HUES48 (cell line): ENCODE data around the gene OR13J1.

Experiments
- H3K27ac ChIP-seq: one replicate; pipeline ENCODE4 v1.7.0; 2013; ENCODE audit warnings: low read depth, low read length, inconsistent platforms
- H3K27me3 ChIP-seq: 2 replicates; pipeline ENCODE4 v1.6.1; 2013; ENCODE audit warnings: mild to moderate bottlenecking, low read length; ENCODE audit not compliant: control insufficient read depth, insufficient read depth
- H3K36me3 ChIP-seq: 2 replicates; pipeline ENCODE4 v1.6.1; 2013; ENCODE audit warnings: low read length; ENCODE audit not compliant: control insufficient read depth, insufficient read depth
- H3K4me1 ChIP-seq: 2 replicates; pipeline ENCODE4 v1.6.1; 2013; ENCODE audit warnings: mild to moderate bottlenecking, low read length; ENCODE audit not compliant: control insufficient read depth, insufficient read depth
- H3K4me3 ChIP-seq: 2 replicates; pipeline ENCODE4 v1.5.1; 2013; ENCODE audit warnings: mild to moderate bottlenecking, low read depth, low read length
- H3K9ac ChIP-seq: 2 replicates; pipeline ENCODE4 v1.6.1; 2013; ENCODE audit warnings: mild to moderate bottlenecking, low read depth, low read length, moderate library complexity
- H3K9me3 ChIP-seq: 2 replicates; pipeline ENCODE4 v1.6.1; 2013; ENCODE audit warnings: low read length; ENCODE audit not compliant: control insufficient read depth, insufficient read depth

Gene OR13J1

GRCh38 chr9:35869621-35870216 is 482 bp downstream of the OR13J1 start:
- no peaks in the 10 kb centered on the region for H3K9me3 ChIP-seq
- H3K4me3 ChIP-seq = no peak overlapping the region
- H3K4me1 ChIP-seq = peaks cover 11% of the 10 kb centered on the region
- H3K9ac ChIP-seq = no peak overlapping the region
- no peak overlapping the region for H3K27ac ChIP-seq
- H3K27me3 ChIP-seq = no peaks in the 10 kb centered on the region
- H3K36me3 ChIP-seq = no peaks in the 10 kb centered on the region

- Histone ChIP-seq H3K9ac (no peak overlapping the region), H3K4me1 (peaks cover 11% of the 10 kb centered on the region), H3K4me3 (no peak overlapping the region), H3K27ac (no peak overlapping the region), H3K36me3 (no peaks in the 10 kb centered on the region), H3K27me3 (no peaks in the 10 kb centered on the region), H3K9me3 (no peaks in the 10 kb centered on the region)
Measured at GRCh38 chr9:35868933-35869332, 1.3 kb downstream of the OR13J1 start.

- no peak overlapping the region for H3K9ac ChIP-seq
- H3K27me3 ChIP-seq = no peaks in the 10 kb centered on the region
- H3K36me3 ChIP-seq = no peaks in the 10 kb centered on the region
- H3K4me1 ChIP-seq = peaks cover 11% of the 10 kb centered on the region
- H3K27ac ChIP-seq = no peak overlapping the region
- no peak overlapping the region for H3K4me3 ChIP-seq
- no peaks in the 10 kb centered on the region for H3K9me3 ChIP-seq
Measured at GRCh38 chr9:35867538-35867937, 2.7 kb downstream of the OR13J1 start.

GRCh38 chr9:35864695-35865255 is 5.4 kb downstream of the OR13J1 start:
- Histone ChIP-seq H3K4me3 (no peak overlapping the region), H3K27me3 (no peaks in the 10 kb centered on the region), H3K4me1 (peaks cover 11% of the 10 kb centered on the region), H3K9me3 (no peaks in the 10 kb centered on the region), H3K27ac (no peak overlapping the region), H3K9ac (no peak overlapping the region), H3K36me3 (no peaks in the 10 kb centered on the region)

- Histone ChIP-seq H3K4me1 (peaks cover 3% of the 10 kb centered on the region), H3K4me3 (no peak overlapping the region), H3K27me3 (no peaks in the 10 kb centered on the region), H3K9me3 (no peaks in the 10 kb centered on the region), H3K9ac (no peak overlapping the region), H3K36me3 (no peaks in the 10 kb centered on the region), H3K27ac (no peak overlapping the region)
Measured at GRCh38 chr9:35863583-35863982, 6.6 kb downstream of the OR13J1 start.

GRCh38 chr9:35862328-35862727 is 7.9 kb downstream of the OR13J1 start:
- H3K9ac ChIP-seq = no peak overlapping the region
- H3K27me3 ChIP-seq = no peaks in the 10 kb centered on the region
- H3K36me3 ChIP-seq = no peaks in the 10 kb centered on the region
- no peak overlapping the region for H3K4me3 ChIP-seq
- no peak overlapping the region for H3K27ac ChIP-seq
- no peaks in the 10 kb centered on the region for H3K9me3 ChIP-seq
- H3K4me1 ChIP-seq = no peaks in the 10 kb centered on the region

GRCh38 chr9:35861161-35861897 is 8.9 kb downstream of the OR13J1 start:
- no peaks in the 10 kb centered on the region for H3K4me1 ChIP-seq
- no peaks in the 10 kb centered on the region for H3K36me3 ChIP-seq
- H3K9ac ChIP-seq = no peak overlapping the region
- no peak overlapping the region for H3K4me3 ChIP-seq
- no peaks in the 10 kb centered on the region for H3K27me3 ChIP-seq
- no peaks in the 10 kb centered on the region for H3K9me3 ChIP-seq
- H3K27ac ChIP-seq = no peak overlapping the region

- H3K4me3 ChIP-seq = no peak overlapping the region
- H3K4me1 ChIP-seq = no peaks in the 10 kb centered on the region
- no peak overlapping the region for H3K9ac ChIP-seq
- no peaks in the 10 kb centered on the region for H3K9me3 ChIP-seq
- no peak overlapping the region for H3K27ac ChIP-seq
- H3K27me3 ChIP-seq = no peaks in the 10 kb centered on the region
- H3K36me3 ChIP-seq = no peaks in the 10 kb centered on the region
Measured at GRCh38 chr9:35859990-35860339, 10.2 kb downstream of the OR13J1 start.

- H3K9ac ChIP-seq = no peak overlapping the region
- H3K27me3 ChIP-seq = no peaks in the 10 kb centered on the region
- no peak overlapping the region for H3K4me3 ChIP-seq
- H3K27ac ChIP-seq = no peak overlapping the region
- H3K36me3 ChIP-seq = no peaks in the 10 kb centered on the region
- H3K4me1 ChIP-seq = no peaks in the 10 kb centered on the region
- H3K9me3 ChIP-seq = no peaks in the 10 kb centered on the region
Measured at GRCh38 chr9:35859310-35859989, 10.8 kb downstream of the OR13J1 start.

- Histone ChIP-seq H3K27ac (no peak overlapping the region), H3K9ac (no peak overlapping the region), H3K27me3 (no peaks in the 10 kb centered on the region), H3K9me3 (no peaks in the 10 kb centered on the region), H3K4me1 (no peaks in the 10 kb centered on the region), H3K4me3 (no peak overlapping the region), H3K36me3 (0 out of 2 replicates have a peak, but pooled peaks cover under 1% of the 10 kb centered on the region)
Measured at GRCh38 chr9:35858458-35858857, 11.7 kb downstream of the OR13J1 start.

GRCh38 chr9:35856882-35857281 is 13.3 kb downstream of the OR13J1 start:
- Histone ChIP-seq H3K4me3 (no peak overlapping the region), H3K27me3 (no peaks in the 10 kb centered on the region), H3K27ac (no peak overlapping the region), H3K9me3 (no peaks in the 10 kb centered on the region), H3K36me3 (0 out of 2 replicates have a peak, but pooled peaks cover 6% of the 10 kb centered on the region), H3K9ac (no peak overlapping the region), H3K4me1 (no peaks in the 10 kb centered on the region)
